T-helper 2 cell (primary cell): ENCODE results near the gene SPON1.
"Not testable (repeated sequence)": the region's sequence is repeated elsewhere in the genome, so short reads cannot be mapped to it uniquely, and the experiment has no call there.

ENCODE experiments used
- DNase-seq, 5 experiments: peaks; one replicate each; pipeline versions ENCODE4 v3.0.0 to v3.0.0-alpha.2; 2012 to 2022

SPON1 gene

DNA sequence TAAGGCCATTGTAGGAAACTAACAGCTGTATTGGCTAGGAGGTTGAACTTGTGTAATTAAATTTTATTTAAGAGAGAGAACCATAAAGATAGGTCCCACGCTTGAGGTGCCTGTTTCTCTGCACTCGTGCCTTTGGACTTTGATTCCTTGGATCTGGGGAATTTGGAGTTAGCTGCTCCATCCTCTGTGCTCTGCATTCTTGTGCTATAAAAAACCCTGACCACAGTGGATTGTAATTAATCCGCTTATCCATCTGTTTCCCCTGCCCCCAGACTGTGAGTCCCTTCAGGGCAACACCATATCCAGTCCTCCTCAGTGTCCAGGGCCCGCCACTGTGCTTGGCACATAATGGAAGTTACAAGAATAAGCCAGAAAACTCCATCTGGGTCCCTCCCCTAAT, 169.8 kb downstream of the SPON1 start:
- no peak for DNase-seq

DNA sequence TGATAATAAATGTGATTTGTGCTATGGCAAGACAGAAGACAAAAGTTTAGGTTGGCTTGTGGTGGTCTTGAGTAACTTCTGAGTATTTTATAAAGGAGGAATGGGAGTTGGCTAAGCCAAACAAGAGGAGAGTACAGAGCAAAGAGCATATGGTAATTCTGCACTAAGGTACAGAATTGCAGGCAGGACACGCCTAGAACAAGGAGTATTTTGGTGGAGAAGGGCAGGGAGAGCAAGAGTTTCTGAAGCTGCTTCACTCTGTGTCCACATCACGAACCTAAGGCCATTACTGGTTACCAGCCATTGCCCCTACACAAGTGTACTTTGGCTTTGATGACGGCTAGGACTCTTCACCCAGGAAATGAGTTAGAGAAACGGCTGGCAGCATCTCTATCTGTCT, 170.9 kb downstream of the SPON1 start:
- DNase-seq, result no peak

DNA sequence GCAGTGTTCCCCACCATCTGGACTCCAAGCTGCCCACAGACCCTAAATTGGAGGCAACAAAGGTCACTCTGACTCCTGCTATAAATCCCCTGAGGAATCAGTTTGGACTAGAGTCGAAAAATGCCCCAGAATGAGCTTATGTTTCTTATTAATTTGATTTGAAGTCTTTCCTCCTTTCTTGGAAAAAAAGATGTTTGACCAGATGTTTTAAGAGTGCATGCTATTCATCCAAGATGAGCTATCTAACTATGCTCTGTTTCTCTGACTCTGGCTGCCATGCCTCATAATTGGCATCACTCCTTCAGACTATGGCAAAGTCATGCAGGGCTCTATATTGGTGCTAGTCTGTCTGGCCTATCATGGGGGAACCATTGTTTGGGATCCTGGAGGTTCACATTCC, 174.0 kb downstream of the SPON1 start:
- no peak for DNase-seq

DNA sequence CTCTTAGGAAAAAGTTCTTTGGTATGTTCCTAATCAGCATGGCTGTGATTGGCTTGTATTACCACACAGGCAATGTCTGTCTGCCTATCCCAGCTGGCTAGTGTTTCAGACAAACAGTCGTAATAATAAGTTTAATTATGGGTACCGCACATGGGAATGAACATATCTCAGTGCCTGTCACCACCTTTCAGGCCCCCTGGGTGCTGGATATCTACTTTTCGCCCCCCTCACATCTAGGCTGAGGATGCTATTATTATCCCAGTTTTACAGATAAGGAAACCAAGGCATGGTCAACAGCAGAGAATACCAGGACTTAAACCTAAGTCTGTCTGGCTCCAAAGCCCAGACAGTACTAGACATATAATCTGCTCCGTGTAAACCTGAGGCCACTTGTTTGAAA, 174.8 kb downstream of the SPON1 start:
- no peak for DNase-seq

DNA sequence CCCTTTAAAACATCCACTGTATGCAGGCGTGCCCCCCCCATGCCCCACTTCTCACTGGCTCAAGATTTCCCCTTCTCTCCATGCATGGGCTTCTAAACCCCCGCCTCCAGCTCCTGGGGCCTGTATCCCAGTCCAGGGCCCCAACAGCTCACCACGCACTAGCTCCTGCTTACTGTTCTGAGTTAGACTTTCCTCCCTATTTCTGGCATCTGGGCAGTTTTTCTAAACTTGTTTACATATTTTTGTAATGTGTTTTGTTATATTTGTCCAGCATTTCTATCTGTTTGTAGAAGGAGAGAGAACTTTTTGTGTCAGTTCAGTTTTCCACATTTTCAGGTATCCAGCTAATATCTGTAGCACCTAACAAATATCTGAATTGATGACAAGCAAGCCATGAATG, 178.5 kb downstream of the SPON1 start:
- no peak for DNase-seq

DNA sequence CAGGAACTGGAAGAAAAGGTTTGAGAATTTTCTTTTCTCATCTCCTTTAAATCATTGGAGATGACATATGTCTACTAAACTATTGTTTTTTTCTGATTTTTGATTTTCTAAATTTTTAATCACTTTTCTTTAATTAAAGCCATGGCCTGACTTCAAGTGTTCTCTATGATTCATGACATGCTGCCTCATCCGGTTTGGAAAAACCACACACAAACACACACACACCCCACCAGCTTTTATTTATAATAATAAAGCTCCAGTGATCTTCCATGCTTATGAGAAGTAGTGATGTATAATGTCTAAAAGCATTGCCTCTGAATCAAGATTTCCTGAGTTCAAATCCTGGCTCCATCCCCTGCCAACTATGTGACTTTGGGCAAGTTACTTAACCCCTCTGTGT, 179.2 kb downstream of the SPON1 start:
- no peak for DNase-seq

DNA sequence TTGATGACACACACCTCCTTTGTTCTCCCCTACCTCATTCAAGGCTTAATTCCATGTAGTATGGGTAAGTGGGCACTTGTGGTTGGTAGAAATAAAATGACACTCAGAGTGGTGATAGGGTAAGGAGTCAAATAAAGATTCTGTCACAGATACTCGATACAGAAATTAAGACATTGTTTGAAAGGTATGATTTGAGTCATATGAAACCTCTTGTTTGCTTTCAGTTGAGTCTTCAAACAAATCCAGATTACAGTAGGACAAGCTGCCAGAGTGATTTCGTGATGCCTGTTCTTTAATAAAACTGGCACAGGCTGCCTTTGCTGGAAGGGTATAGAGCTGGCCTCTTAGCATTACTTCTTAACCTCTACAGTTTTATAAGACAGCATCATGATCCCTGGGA, 182.4 kb downstream of the SPON1 start:
- peak in 1 of 5 experiments; percentile 60 for DNase-seq

DNA sequence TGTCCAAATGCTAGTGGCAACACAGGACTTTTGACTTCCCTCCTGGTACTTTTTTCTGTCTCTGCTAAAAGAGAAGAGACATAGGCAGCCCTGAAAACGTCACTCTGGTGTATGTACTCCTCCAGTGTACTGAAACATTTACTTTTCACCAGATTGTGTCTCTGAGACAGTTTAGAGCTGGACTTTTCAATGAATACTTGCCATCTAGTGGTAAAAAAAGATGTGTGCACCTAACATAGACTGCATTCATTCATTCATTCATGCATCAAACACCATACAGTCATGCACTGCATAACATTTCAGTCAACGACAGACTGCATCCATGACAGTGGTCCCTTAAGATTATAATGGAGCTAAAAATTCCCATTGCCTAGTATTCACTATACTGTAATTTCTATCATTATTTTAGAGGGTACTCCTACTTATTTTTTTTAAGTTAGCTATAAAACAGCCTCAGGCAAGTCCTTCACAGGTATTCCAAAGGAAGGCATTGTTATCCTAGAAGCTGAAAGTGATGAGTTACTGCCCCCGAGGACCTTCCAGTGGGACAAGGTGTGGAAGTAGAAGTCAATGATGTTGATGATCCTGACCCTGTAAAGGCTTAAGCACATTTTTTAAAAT, 186.2 kb downstream of the SPON1 start:
- DNase-seq, result peak in 2 of 5 experiments; percentile 3 to 49

DNA sequence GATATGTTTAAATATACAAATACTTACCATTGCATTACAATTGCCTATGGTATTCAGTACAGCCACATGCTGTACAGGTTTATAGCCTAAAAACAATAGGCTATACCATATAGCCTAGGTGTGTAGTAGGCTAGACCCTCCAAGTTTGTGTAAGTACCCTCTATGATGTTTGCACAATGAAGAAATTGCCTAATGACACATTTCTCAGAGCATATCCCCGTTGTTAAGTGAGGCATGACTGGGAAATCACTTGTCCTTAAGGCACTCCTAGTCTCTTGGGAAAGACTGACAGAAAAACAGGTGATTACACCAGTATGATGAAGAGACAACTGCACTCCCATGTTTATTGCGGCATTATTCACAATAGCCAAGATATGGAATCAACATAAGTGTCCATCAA, 187.2 kb downstream of the SPON1 start:
- DNase-seq, result no peak

DNA sequence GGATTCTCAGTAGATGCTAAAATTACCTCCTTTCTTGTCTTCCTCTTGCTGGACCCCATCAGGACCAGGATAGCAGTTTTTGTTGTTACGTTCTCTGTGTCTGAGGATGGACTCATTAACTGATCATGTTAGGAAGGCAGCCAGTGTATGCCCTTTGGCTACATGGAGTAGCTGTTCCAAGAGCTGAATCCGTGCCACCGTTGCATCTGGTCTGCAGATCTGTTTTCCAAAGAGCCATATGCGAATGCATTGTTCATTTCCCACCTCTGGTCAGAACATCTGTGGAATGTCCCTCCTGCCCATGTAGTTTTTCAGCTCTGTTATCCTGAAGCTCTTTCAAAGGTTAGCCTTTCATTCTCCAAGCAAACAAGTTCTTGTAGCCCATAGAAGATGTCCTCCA, 188.4 kb downstream of the SPON1 start:
- no peak for DNase-seq

DNA sequence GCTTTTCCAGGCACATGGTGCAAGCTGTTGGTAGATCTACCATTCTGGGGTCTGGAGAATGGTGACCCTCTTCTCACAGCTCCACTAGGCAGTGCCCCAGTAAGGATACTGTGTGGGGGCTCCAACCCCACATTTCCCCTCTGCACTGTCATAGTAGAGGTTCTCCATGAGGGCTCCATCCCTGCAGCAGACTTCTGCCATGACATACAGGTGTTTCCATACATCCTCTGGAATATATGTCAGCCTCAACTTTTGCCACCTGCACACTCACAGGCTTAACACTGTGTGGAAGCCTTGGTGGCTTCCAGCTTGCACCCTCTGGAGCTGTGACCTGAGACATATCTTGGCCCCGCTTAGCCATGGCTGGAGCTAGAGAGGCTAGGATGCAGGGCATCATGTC, 191.6 kb downstream of the SPON1 start:
- not testable (repeated sequence) for DNase-seq

DNA sequence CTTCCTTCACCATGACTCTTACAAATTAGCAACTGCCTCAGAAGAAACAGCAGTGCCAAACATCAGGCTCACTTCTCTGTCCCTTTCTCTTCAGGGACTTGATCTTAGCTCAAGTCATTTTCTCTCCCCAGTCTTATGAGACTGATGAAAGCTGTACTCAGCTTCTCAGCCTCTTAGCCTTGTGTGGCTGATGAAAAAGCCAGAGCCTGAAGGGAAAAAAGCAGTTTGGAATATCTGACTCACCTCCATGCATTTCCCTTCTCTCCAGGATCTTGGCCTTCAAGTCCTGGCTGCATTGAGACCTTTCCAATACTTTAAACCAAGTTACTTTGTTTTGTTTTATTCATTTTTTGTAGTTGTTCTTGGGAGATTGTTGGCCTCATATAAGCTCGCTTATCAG, 195.9 kb downstream of the SPON1 start:
- no peak for DNase-seq

DNA sequence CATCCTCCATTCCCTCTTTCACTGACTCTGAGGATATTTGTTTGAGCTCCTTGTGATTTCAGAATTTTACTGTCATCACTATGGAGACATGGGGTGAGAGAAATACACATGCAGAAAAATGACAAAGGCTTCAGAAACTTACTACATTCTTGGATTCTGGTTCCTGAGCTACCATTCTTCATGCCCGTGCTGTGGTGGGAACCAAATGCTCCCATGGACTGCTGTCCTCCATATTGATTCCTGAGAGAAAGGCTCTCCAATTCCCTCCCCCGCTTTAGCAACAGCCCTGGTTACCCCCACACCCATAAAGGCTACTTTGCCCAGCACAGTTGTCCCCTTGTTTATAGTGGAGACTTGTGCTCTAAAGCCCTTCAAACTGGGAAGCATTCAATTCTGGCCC, 201.1 kb downstream of the SPON1 start:
- no peak for DNase-seq

DNA sequence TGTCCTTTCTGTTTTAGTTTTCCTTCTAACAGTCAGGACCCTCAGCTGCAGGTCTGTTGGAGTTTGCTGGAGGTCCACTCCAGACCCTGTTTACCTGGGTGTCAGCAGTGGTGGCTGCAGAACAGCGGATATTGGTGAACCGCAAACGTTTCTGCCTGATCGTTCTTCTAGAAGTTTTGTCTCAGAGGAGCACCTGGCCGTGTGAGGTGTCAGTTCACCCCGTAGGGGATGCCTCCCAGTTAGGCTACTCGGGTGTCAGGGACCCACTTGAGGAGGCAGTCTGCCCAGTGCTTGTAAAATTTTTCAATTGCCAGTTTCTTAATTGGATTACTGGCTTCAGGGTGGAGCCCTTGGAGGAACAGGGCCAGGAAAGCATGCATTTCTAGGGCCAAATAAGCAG, 211.2 kb downstream of the SPON1 start:
- DNase-seq, result not testable (repeated sequence)

DNA sequence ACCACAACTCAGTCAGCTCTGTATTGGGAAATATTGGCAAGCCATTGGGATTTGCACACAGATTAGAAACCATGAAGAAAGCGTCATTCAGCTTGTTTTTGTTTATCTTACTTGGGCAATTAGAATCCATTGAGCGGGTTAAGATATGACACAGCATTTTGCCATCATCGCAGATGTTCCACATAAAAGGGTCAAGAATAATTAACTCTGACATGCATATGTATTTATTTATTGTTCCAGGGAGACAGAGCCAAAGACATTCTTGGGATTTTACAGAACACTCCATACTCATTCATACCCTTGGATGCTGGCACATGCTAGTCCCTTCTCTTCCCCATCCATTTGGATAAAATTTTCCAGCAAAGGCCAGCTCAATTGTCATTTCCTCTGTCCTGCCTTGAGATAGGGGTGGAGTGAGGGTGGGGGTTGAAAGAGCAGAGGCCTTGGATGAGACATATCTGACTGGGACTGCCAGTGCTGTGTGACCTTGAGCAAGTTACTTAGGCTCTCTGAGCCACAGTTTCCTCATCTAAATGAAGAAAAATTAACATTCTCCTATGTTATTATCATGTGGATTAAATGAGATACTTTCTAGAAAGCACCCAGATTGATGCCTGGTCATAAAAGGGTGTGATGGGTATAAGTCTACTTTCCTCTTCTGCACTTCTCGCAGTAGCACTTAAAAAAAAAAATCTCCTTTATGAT, 216.7 kb downstream of the SPON1 start:
- DNase-seq, result no peak

DNA sequence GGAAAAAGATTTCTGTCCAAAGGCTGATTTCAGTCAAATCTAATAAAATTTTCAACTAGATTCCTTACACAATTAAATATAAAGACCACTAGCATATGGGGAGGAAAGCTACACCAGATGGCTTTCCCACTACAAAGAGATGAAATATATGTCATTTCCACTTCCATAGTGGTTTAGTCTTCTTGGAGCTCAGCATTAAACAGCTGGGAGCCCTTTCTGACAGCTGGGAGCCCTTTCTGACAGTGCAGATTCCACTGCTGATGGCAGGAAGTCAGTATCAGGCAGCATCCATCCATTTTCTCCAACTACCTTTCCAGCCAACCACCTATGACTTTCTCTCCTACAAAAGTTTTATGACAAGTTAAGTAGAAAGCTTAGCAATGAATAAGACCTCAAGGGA, 218.6 kb downstream of the SPON1 start:
- no peak for DNase-seq

DNA sequence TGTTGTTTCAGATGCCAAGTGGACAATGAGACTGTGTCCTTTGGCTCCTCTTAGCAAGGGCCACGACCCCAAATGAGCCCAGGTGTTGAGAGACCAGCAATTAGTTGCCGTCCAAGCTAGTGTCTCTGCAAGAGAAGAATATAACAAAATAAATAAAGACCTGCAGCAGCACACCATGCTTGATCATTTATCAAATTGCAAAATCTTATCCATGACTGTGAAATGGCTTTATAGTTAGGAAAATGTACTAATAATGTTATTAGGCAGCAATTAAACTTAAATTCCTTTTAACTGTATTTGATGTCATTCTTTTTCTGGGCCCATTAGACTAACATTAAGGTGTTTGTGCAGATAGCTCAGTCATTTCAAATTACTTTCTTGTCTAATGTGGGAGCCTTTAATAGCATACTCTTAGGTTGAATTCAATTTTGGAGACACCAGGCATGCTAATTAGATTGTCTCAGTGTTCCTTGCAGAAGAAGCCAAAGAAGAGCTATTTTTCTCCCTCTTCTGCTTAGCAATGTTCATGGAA, 220.4 kb downstream of the SPON1 start:
- DNase-seq, result no peak

DNA sequence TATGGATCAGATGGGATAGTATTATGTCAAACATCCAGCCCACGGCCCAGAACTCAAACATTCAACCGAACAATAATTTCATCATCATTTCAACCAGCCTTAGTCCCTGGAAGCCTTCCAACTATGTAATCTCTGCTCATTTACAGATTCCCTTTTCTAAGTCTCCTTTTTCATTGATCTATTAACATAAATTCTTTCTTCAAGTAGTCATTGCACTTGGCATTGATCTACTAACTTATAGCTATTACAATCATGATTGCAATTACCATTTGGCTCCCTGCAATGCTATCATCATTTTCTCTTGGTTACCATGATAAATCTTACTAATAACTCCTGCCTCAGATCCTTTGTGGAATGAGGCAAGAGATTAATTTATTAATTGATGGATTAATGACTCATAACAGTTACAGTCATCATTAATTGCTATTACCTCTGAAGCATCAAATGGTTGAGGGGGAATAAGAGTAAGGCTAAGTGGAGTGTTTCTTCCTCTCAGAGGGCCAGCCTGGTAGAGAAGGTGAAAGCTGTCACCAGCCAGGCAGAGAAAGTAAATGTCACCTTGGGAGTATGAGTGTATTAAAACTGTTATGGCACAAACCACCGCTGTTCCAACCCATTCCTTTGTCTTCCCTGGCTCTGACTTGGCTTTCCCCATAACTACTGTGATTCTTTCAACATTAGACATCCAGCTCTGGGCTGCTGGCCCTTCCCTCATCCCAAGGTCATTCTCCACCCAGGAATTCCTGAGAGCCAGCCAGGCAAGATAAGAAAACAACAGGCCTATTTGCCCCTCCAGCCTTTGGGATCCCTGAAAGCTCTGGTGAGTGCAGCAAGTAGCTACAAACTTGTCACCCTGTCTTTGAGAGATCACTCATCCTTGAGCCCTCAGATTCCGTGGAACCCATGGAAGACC, 221.8 kb downstream of the SPON1 start:
- DNase-seq, result no peak

DNA sequence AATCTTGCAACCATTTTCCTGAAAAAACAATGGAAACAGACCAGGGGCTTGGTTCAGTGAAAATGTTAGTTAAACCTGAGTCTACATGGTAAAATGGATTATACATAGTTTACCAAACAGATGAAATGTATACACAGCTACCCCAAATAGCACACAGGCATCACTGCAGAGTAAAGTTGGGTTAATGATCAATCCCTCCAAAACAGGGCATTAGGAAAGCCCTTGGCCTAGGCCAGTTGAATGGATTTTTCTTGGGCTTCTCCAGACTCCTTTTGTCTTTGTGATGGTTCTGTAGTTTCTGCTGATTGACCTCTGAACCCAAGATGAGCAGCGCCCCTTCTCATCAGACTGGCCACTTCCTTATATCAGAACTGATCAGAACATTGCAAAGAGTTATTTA, 222.9 kb downstream of the SPON1 start:
- no peak for DNase-seq

DNA sequence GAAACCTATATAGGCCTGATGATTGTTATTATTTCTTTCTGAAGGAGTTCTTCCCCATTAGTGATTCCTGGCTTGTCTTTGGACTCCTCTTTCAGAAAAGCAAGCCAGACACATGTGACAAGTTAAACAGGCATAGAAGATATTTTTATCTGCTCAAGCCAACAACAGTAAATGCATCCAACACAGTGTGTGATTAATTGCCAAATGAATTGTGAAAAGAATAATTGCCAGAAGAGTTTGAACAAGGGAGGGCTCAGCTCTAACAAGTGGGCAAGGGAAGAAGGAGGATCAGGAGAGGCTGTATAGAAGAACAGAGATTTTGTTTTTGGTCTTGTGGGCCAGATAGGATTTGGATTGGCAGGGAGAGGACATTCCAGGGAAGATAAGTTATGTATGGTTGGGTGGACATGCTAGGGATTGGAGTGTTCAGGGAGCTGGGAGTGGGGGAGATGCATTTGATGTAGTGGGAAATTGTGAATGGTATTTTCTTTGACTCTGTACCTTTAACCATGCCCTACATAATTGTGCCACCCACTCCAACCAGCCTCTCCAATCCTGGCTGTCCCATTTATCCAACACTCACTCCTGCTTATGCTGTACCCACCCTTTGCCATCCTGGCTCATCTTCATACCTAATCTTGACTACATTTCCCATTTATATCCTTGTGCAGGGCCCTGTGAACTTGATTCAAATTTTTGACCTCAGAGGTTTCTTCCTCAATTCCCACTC, 223.7 kb downstream of the SPON1 start:
- DNase-seq, result no peak

DNA sequence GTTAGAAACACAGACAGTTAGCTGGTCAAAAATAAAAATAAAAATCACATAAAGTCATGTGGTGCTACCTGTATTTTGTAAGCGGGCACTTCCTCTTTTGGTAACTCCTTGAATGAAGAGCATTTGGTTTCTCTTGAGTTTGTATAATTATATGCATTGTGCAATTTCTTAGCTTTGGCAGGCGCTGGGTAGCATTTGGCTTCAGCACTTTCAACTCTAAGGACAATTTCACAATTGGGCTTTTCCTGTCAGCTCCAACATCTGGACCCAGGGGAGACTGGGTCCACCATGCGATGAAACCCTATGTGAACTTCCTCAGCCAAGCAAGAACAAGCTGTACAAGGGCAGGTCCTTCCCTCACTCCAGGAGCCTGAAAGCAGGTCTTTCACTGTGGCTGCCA, 227.4 kb downstream of the SPON1 start:
- no peak for DNase-seq

DNA sequence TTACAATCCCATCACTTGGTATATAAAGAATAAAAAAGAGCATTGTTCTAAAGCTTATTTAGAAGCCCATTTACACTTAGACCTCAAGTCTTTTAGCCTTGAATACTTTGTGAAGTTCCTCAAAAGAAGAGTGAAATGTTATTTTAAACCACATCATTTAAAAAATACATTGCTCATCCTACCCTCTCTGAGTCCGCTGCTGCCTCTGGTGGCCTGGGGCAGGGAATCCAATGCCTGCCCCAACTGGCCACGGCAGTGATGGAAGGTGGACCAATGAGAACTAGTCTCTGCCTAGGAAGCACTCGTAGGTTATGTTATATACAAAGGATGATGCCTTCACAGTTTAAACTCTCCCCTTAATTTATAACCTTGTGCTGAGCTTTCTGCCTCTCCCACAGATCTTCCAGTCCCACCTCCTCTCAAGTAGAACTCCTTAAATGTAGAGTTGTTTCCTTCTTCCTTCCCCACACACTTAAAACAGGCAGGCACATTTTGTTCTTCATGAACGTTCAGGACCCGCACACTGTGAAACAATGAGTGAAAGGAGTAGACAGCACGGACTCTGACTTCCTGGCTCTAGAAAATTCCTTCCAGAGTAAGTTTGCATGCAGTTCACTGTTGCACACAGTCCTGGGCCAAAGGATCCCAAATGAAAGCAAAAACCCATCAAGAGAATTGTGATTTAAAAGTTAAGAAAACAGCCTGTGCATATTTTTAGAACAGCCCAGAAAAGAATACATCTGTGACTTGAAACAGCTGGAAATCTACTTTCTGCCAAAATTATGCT, 228.7 kb downstream of the SPON1 start:
- DNase-seq, result no peak
